ENCODE results near the gene ALX3. TPM values are rescaled to one million over a fixed set of nuclear protein-coding genes. Genes with fewer than 3 reads are reported as not detected.
"Not testable (repeated sequence)": the region's sequence is repeated elsewhere in the genome, so short reads cannot be mapped to it uniquely, and the experiment has no call there.

ALX3 gene
- total and polyA plus RNA-seq, 2 of the 8 experiments (the other 6 are each of a cell fraction or from before 2014, with no cell fraction given), result 0.20 TPM; not detected in 1

DNA sequence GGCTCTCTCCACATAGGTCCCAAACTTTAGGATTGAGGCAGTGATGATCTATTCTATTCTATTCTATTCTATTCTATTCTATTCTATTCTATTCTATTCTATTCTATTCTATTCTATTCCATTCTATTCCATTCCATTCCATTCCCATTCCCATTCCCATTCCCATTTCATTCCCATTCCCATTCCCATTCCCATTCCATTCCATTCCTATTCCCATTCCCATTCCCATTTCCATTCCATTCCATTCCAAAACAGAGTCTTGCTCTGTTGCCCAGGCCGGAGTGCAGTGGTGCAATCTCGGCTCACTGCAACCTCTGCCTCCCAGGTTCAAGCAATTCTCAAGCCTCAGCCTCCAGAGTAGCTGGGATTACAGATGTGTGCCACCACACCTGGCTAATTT is 9.5 kb upstream of the ALX3 start:
- H3K9ac ChIP-seq (replicated peaks in 1 of 4; ENCODE audit: extremely low read depth in 1 of 4, low read depth in 3 of 4, low read length in 3 of 4); H3K14ac ChIP-seq (ENCODE audit: insufficient read length); H3K56ac ChIP-seq (replicated peaks; ENCODE audit: insufficient read length, low read depth, low read length); H4K20me1 ChIP-seq (replicated peaks in 1 of 2; ENCODE audit: control insufficient read depth in 1 of 2, insufficient read depth in 2 of 2, low read length in 2 of 2); H3K79me1 ChIP-seq (ENCODE audit: low read depth, low read length); FAIRE-seq; H2BK5ac ChIP-seq (ENCODE audit: low read depth, low read length); H3K18ac ChIP-seq (ENCODE audit: extremely low read depth, low read length); H2BK20ac ChIP-seq (ENCODE audit: low read length); H2BK12ac ChIP-seq (ENCODE audit: low read depth, low read length); H3K4ac ChIP-seq (replicated peaks; ENCODE audit: insufficient read length, low read depth, low read length); H3K4me1 ChIP-seq (replicated peaks in 1 of 4; ENCODE audit: control insufficient read depth in 3 of 4, insufficient read depth in 4 of 4, low read length in 3 of 4); H2BK15ac ChIP-seq (ENCODE audit: low read length); H3K4me2 ChIP-seq (ENCODE audit: insufficient read depth in 1 of 2, low read depth in 2 of 2, low read length in 2 of 2); H4K91ac ChIP-seq (replicated peaks; ENCODE audit: insufficient read length, low read length); H3K4me3 ChIP-seq (ENCODE audit: extremely low read depth in 1 of 4, insufficient read depth in 2 of 4, low read depth in 3 of 4, low read length in 4 of 4); H3K9me3 ChIP-seq (ENCODE audit: insufficient read depth in 2 of 2, low read depth in 1 of 2, low read length in 1 of 2); H2AFZ ChIP-seq (ENCODE audit: low read length); H3K23me2 ChIP-seq (ENCODE audit: low read depth, low read length); H2AK5ac ChIP-seq (ENCODE audit: low read depth, low read length); H3K36me3 ChIP-seq (ENCODE audit: control insufficient read depth in 2 of 4, insufficient read depth in 4 of 4, low read length in 3 of 4); H3K27ac ChIP-seq (ENCODE audit: low read depth, low read length); H4K5ac ChIP-seq (ENCODE audit: insufficient read length, low read depth, low read length); DNase-seq (ENCODE audit: low read depth in 1 of 2, low spot score in 2 of 2); H4K8ac ChIP-seq (ENCODE audit: extremely low read depth, insufficient read depth, low read length); H3K23ac ChIP-seq (ENCODE audit: insufficient read length); H2BK120ac ChIP-seq (replicated peaks; ENCODE audit: low read depth, low read length); H3K79me2 ChIP-seq (ENCODE audit: control insufficient read depth in 1 of 2, insufficient read depth in 2 of 2, low read length in 2 of 2): not testable (repeated sequence)
- 96% methylated on average over 2 of the region's 2 CpGs; no CpG with 5 or more reads in 1 of the 2 experiments for WGBS, 2 experiments (ENCODE audit: extremely low coverage in 1 of 2, insufficient coverage in 1 of 2, insufficient read length in 1 of 2, insufficient replicate concordance in 2 of 2, low coverage in 1 of 2, low lambda C conversion rate in 2 of 2, missing lambda C conversion rate in 1 of 2)
- CTCF ChIA-PET (ENCODE audit: partially characterized antibody), result interaction anchor here (0.6 to 52.4 kb wide), 4 partner anchors 8 to 434 kb away, joined by 3 to 1450 read pairs (median 446); partner anchors contain the start of genes ALX3, STRIP1 and UBL4B
- POLR2A ChIA-PET (ENCODE audit: partially characterized antibody), result interaction anchor here (1.1 to 1.4 kb wide), 2 partner anchors 11 to 46 kb away, joined by 3 read pairs; partner anchors contain the start of gene STRIP1
- H3K27me3 ChIP-seq (replicated peaks in 1 of 4; ENCODE audit: control insufficient read depth in 3 of 4, extremely low read depth in 1 of 4, insufficient read depth in 3 of 4, low read length in 3 of 4), result peaks cover 34 to 57% (median 42%) of the 10 kb centered on the region in 4 experiments

All from H1 (cell line).